HG02610 (cell line): Measurements from ENCODE around the gene GNG10.
"Not testable (repeated sequence)": the region's sequence is repeated elsewhere in the genome, so short reads cannot be mapped to it uniquely, and the experiment has no call there.

Experiments
- ATAC-seq: cut with Tn5 transposase; IDR thresholded peaks from one replicate; pipeline ENCODE4 v1.9.1; 2021; ENCODE audit warnings: mild to moderate bottlenecking, moderate library complexity; ENCODE audit not compliant: unreplicated experiment

Gene GNG10

DNA sequence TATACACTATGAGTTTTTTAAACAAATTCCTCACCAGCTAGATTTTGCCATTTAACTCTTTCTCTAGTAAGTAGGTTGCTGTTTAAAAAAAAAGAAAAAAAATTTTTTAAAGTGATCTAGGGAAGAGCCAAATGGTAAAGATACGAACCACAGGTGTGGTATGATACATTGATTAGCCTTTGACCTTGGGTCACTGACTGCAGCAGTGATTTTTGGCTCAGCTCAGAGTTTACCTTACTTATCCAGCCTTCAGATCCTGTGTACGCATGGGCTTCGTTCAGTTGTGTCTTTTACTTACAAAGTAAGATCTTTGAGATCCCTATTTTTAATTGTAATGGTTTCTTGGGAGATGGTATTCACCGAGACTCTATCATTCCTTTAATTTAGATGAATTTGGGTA lies 12.4 kb upstream of the GNG10 start:
- no peak for ATAC-seq

DNA sequence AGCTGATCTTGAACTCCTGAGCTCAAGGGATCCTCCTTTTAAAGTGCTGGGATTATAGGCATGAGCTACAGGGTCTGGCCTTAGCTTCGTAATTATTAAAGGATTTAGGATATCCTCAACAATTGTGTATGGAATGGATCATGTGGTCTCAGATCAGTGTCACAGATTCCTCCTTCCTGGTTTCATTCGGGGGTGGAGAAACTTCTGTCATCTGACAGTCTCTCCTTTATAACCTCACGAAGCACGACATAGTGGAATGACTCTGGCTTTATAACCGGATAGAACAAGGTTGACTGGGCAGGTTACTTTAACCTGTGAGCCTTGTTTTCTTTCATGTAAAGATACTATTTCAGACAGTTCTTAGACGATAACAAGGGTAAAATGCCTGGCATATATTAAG lies 4.4 kb upstream of the GNG10 start:
- no peak for ATAC-seq

DNA sequence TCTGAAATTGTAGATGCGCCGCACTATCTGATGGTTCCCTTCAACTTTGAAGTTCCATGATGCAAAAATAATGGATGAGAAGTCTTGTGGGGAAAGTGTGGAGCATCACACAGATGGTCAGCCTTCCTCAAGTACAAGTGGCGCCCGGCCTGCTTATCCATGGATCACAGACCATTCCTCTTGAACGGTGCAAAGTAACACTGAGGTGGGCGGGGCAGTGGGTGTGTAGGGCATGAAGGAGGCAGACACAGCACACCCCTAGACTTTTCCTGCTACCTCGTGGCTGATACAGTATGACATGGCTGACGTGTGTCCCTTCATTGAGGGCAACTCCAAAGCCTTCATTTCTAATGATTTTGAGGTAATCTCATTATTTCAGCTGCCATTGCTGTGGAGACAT lies 2.5 kb upstream of the GNG10 start:
- no peak for ATAC-seq

DNA sequence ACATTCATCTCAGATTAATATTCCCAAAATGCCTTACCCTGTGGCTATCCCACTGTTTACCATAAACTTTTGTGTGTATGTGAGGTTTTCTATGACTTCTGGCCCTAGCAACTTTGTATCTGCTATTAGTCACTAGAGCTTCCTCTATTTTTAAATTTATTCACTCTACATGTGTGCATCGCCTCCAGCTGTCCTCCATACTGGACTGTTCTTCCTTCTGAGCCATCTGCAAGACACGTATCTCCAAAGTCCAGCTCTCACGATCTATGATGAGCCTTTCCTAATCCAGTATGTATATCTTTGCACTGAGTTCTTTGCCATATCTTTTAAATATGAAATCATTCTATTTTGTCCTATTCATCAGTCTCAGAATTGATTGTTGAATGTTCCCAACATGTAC lies 1.7 kb upstream of the GNG10 start:
- ATAC-seq = no peak

DNA sequence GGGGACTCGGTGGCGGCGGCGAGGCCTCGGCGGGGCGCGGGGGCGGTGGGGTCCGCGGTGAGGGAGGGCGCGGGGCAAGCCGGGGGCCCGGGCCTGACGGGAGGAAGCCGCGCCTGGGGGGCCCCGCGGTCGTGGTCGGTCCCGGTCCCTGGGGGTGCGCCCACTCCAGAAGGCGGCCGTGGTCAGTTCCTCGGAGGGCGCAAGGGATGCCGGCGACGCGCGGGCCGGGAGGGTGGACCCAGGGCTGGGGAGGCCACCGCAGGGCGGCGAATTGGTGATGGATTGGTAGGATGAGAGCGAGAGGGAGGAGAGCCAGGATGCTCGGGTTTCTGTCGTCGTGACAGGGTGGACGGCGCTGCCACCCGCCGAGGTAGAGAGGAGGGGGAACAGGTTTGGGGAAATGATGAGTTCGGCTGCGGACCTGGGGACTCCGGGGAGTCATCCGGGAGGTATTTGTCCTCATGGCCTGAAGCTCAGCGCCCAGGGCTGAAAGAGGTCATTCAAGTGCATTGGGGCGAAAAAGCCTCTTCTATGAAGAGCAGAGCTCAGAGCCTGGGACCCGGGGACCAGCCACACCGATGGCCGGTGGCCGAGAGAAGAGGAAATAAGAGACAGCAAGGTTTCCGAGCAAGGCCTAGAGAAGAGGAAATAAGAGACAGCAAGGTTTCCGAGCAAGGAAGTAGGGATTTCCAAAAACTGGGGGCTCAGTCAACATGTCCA lies 557 bp downstream of the GNG10 start:
- peak; percentile 22 for ATAC-seq

DNA sequence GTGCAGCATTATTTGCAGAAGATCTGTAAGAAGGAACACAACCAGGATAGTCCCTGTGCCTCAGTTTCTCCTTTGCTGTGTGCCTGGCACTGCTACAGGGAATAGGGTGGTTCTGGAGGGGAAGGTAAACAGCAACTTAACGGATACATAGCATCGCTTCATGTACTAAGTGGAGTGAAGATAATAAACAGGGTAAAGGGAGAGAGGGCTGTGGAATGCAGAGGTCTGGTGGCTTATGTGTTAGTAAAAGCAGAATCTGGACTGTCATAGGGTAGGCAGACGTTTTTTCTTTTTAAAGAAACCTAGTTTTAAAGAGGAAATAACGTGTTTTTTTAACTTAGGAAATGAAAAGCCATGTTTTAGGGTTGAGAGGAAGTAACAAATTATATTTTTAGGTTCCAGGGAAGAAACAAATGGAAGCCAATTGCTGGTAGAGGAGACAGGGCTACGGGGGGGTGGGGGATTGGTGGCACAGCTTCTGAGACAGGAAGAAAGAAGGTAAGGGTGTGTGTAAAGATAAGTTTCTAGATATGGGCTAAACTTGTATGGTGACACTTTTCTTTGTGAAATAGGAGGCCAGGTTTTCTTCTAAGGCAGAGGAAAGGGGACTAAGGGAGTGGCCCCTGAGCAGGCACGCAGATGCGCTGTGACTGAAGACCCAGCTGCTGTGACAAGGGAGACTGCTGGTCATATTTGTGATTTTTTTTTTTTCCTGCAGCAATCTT lies 1.3 kb downstream of the GNG10 start:
- no peak for ATAC-seq

DNA sequence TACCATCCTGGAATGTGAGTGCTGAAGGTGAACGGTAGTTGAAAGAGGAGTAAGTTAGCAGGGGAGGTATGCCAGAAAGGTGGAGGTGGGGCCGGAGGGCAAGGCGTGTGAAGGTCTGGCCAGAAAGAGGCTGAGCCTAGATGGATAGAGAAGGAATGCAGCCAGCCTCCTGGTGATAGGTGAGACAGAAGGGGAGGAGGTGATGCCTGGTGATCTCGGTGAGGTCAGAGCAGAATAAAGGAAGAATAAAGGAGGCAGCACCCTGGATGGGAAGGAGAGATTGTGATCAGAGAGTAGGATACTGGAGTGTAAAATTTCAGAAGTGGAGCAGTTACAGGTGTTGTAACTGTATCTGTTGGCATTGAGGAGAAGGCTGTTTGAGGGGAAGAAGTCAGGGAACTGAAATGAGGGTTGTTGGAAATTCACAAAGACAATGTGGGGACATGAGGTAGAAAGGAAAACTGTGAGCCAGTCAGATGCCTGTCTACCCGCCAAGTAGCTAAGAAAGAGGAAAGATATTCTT lies 2.0 kb downstream of the GNG10 start:
- no peak for ATAC-seq

DNA sequence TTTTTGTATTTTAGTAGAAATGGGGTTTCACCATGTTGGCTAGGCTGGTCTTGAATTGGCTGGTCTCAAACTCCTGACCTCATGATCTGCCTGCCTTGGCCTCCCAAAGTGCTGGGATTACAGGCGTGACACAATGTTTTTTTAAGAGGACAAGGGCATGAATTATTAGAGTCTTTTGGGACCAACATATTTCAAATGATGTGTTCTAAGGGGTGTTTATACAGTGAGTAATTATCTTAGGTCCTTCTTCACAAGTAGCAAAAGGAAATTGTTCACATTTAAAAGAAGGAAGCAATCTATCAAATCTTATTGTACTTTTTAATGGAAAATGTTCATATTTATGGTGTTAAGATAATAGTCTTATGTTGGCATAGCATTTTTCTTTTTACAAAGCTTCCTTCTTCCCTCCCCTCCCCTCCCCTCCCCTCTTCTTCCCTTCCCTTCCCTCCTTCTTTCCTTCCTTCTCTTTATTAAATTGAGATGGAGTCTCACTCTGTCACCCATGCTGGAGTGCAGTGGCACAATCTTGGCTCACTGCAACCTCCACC lies 6.7 kb downstream of the GNG10 start:
- ATAC-seq = no peak

DNA sequence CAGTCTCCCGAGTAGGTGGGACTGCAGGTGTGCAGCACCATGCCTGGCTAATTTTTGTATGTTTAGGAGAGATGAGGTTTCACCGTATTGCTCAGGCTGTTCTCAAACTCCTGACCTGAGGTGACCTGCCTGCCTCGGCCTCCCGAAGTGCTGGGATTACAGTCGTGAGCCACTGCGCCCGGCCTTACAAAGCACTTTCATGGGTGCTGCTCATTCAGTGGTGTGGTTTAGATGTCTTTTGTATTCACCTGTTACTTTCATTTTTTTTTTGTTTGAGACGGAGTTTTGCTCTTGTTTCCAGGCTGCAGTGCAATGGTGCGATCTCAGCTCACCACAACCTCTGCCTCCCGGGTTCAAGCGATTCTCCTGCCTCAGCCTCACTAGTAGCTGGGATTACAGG lies 7.2 kb downstream of the GNG10 start:
- not testable (repeated sequence) for ATAC-seq

DNA sequence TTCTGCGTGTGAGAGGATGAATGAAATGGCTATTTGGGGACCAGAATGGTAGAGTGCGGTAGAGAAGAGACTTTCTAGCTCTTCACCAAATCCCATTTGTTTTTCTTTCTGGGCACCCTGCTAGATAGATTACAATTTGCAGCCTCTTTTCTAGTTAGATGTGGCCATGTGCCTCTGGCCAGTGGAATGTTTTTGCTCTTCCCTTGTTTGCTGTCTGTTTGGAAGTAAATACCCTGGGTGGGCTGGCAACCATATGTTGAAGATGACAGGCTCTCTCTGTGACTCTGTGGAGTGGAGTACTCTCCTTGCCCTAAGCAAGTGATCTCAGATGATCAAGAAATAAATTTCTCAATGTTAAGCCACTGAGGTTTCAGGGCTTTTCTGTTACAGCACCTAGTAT lies 12.9 kb downstream of the GNG10 start:
- ATAC-seq = no peak

DNA sequence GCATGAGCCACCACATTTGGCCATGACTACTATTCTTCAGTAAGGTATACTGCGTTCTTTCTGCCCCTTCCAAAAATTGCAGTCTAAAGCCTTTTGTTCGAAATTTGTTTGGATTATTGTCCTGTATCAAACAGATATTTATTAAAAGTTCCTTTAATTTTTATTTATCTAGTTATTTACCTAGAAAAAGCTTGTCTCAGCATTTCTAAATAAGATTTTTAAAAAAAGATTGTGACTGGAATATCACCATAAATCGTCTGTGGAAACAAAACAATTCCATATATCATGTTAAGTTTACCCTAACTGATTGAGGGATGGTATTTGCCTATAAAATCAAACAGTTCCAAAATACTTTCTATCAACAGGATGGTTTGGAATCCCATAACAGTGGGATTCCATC lies 14.7 kb downstream of the GNG10 start:
- ATAC-seq = no peak

DNA sequence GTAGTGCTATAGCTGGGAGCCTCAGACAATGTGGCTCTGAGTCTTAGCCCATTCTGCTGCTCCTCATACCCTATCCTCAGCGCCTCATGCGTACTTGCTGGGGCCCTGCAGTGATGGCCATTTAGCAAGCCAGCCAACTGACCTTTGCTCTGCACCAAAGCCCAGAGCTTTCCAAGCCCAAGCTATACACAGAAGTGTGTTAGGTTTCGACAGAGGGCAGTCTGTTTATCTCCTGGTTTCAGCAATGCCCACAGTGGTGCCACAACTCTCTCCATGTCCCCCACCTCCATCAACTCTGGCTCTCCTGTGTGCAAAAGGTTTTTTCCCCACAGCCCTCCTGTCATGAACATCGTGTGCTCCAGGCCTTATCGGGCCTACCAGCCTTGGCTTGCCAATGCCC lies 16.9 kb downstream of the GNG10 start:
- no peak for ATAC-seq

DNA sequence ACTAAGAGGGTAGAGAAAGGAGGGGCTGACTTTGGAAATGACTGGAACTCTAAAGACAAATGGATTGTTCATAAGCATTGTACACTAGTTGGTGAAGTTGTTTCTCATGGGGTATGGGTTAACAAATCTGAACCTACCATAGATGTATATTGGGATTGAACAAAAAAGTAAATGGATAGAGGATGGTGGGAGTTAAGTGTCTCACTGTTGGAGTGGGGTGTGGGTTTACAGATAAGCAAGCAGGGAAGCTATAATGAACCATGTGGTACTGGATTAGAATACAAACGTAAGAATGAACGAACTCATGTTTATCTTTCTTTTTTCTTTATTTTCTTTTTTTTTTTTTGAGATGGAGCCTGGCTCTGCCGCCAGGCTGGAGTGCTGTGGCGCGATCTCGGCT lies 17.8 kb downstream of the GNG10 start:
- no peak for ATAC-seq

DNA sequence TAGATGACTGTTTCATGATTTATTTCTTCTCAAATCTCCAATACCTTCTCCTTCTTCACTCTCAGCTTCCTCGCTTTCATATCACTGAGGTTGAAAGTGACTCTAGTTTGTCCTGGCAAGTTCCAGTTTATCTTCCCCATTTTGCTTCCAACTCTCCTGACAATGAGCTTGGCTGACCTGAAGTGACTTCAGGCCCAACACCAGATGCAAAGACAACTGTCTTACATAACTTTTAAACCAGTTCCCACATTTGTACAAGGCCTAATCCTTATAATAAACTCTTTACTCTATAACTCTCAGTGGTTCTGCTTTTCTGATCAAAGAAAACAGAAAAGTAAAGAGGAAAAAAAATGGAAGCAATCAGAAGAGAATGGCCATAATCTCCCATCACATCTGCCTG lies 22.0 kb downstream of the GNG10 start:
- ATAC-seq = no peak

DNA sequence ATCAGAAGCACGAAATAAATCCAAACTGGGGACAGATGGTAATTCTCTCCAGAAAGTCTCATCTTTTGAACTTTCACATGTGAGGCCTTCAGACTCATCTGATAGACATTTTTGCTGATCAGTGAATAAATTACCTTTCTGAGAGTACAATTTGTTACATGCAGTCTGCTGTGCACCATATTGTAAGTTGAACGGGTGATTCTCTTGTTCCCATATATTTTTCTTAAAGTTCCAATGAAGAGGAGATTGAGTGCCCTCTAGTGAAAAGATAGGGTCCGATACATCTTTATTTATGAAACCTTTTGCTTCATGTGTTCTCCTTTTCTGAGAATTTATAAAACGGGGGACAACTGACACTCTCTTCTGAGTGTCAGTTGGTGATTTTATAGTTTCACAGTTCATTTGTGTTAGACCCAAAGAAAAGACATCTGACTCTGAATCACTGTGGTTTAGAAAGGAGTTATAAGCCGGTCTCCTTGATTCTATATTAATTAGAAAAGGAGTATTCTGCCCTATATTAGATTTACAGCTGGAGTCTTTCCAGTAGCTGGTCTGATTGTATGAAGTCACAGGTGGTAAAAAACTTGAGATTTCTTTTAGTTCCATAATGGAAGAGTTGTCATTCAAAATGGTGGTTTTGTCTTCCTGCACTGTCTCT lies 30.4 kb downstream of the GNG10 start:
- no peak for ATAC-seq

DNA sequence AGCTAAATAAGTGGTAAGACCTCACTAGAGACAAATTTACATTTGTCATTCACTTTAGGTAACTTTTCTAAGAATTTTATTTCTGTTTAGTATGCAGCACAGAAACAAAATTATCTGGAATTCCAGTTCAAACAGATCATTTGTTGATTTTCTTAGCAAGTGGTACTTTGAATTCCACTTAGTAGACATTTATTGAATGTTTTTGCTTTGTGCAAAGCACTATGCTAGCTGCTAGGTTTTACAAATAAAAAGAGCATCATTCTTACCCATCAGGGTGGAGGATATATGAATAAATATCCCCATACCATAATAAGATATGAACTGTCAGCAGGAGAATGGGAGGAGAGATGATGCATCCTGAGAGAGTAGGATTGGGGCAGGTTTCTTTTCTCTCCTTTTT lies 35.4 kb downstream of the GNG10 start:
- ATAC-seq = no peak

DNA sequence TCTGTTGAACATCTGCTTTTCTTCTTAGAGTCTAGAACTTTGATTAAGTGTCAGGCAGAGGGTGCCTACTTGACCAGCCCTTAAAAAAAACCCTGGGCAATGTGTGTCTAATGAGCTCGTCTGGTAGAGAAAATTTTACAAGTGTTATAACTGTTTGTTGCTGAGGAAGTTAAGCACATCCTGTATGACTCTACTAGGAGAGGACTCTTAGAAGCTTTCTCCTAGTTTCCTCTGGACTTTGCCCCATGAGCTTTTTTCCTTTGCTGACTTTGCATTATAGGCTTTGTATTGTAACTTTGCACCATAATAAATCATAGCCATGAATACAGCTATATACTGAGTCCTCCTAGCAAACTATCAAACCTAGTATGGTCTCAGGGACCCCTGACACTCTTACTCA lies 39.4 kb downstream of the GNG10 start:
- ATAC-seq = no peak

DNA sequence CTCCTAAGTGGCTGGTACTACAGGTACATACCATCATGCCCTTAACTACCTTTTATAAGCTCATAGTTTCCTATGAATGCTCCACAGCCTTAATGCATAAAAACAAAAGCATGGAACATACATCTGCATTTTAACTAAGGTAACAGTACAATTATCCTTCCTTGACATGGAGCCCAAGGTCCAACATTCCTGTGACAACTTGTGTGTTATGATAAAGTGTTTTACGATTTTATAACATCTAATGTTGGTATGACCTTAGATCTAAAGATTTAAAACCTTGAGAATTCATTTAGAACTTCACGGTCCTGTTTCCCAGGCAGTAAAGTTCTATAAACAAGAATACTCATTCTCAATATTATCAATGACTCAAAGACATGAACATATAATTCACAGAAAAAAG lies 43.1 kb downstream of the GNG10 start:
- ATAC-seq = no peak

DNA sequence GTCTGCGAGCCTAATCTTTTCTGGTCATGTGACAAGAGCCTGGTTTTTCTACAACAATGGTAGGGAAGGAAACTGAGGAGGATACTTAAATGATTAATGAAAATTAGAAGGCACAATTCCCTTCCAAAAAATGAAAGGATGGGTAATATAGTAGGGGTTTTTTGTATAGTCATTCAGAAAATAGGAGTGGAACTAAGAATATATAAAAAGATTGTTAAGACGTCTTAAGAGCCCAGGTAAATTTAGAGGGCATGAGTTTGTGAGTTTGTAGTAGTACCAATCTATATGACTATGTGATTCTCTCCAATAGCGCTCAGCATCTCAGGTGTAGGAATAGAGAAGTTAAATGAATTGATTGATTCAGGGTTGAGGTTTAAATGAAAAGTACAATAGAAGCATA lies 50.1 kb downstream of the GNG10 start:
- ATAC-seq = no peak

DNA sequence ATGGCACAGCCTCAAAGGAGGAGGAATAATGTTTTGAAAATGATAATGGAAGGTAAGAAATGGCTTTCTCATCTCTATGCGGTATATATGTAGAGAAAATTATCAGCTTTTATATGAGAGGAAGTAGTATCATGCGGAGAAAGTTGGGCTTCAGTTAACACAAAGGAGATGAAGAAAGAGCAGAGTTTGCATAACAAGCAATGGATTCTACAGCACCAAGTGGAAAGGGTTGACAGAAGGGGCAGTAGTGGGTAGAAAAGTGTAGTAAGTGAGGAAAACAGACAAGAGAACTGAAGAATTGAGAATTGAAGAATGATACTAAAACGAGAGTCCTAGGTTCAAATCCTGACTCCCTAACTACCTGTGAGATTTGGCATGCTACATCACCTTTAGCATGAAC lies 51.0 kb downstream of the GNG10 start:
- no peak for ATAC-seq

DNA sequence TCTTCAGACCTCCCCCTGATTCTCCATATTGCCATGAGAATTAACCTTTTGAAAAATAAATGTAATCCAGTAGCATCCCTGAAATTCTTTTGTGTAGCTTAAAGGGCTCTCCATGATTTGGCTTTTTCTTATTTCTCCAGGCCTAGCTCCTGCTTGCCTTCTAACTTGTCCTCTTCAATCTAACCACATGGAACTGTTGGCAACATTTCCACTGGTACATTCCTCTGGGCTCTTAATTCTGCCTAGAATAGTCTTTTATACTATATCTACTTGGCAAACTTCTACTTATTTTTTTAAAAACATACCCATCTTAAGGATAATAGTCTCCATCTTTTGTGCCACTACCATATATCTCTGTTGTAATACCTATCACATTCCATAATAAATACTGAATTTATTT lies 54.1 kb downstream of the GNG10 start:
- ATAC-seq = no peak

DNA sequence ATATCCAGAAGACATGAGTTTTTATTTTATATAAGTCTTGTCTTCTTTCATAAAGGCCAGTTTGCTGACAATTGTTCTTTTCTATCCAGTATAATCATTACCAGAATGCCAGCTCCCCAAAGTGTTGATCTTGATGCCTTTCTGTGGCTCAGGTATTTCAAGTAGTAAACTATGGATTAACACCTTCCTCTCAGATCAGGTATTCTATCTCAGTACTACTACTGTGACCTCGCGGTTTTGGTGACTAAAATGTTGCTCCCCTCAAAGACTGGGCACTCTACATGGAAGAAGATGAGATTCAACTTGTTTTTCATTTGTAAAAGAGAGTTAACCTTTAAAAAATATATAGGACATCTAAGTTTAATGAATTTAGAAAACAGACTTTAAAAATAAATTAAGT lies 58.1 kb downstream of the GNG10 start:
- no peak for ATAC-seq
